Measurements from ENCODE around the gene UBE2E1.
A peak's percentile ranks its signal among the peaks of the same experiment; 100 is the strongest.

The UBE2E1 gene

DNA sequence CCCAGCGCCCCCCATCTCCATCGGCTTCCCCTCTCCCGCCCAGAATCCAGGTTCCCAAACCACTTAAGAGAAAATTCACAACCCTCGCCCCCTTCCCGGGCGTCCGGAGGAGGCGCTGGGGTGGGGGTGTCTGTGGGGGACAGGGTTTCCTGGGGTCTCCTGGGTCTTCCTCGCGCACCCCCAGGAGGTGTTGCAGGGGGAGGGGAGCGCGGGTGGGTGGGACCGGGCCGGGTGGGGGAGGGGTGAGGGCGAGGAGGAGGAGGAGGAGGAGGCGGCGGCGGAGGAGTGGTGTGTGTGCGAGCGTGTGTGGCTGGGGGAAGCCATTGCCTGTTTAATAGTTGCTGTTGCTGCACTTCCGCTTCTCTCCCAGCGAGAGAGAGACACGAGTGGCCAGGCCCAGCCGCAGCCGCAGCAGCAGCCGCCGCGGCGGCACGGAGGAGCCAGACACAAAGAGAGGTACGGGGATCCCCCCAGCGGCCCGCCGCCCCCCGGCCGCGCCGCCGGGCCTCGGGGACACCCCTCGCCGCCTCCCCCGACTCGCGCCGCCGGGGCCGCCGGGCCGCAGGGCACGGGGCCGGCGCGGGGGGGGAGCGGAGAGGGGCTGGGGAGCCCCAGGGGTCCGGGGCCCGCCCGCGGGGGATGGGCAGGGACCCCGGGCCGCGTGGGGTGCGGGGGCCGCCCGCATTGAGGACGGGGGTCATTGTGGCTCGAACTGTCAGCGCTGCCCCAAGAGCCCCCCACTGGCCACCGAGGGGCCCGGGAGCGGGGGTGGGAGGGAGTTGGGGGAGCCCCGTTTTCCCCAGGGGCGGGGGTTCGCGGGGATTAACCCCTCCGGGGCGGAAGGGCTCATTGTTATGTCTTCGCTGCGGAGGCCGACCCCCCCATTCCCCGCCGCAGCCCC, at the start of gene UBE2E1:
Gene UBE2E1 (plus strand): TSS at position 323 of the 901 bp plus-strand sequence. CDS start 1,315 bp downstream, outside the sequence.
- TF ChIP-seq, protein P1, sequence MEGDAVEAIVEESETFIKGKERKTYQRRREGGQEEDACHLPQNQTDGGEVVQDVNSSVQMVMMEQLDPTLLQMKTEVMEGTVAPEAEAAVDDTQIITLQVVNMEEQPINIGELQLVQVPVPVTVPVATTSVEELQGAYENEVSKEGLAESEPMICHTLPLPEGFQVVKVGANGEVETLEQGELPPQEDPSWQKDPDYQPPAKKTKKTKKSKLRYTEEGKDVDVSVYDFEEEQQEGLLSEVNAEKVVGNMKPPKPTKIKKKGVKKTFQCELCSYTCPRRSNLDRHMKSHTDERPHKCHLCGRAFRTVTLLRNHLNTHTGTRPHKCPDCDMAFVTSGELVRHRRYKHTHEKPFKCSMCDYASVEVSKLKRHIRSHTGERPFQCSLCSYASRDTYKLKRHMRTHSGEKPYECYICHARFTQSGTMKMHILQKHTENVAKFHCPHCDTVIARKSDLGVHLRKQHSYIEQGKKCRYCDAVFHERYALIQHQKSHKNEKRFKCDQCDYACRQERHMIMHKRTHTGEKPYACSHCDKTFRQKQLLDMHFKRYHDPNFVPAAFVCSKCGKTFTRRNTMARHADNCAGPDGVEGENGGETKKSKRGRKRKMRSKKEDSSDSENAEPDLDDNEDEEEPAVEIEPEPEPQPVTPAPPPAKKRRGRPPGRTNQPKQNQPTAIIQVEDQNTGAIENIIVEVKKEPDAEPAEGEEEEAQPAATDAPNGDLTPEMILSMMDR (IDR thresholded peaks at IDR 0.05), result no peak

DNA sequence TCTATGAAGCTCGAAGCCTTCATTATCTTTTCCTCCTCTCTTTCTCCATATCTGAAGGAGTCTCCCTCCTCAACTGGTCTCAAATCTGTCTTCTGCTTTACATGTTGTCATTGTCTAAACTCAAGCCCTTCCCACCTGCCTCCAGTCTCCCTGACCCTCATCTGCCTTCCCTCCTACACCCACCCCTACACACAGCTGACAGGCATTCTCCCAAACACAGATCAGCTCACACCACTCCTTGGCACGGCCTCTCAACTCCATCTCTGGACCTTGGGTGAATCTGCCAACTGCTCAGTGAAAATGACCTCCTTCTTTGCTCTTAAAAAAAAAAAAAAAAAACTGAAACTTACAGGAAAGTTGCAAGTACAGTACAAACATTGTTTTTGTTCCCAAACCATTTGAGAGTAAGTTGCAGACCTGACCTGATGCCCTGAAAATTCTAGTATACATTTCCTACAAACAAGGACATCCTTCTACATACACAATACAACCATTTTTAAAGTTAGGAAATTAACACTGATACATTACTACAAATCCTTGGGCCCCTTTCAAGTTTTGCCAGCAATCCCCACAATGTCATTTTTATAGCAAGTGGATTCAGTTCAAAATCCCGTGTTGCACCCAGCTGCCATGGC, 49.4 kb upstream of the UBE2E1 start:
- TF ChIP-seq, protein P1 (IDR thresholded peaks at IDR 0.05), result no peak

DNA sequence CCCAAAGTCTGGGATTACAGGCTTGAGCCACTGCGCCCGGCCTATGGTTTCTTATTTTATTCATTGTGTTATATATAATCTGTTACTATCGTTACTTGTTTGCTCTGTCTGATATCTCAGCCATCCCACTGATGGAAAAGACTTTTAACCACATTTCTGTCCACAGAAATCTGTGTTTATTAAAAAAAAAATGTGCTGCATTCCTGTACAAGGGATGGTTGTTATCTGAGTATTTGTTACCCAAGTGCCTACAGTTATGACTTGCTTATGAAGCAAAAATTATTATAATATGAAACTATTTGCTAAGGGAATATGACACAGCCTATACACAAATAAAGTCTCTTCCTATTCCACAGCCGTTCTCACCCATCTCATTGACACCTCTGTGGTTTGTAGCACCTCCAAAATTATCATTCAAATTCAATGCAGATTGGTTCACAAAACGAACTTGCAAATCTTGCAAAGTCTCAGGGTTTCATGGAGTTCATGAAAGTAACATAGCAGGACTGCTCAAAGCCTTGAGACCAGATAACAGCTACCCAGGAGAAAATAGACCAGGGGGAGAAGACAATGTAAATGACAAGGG, 47.4 kb upstream of the UBE2E1 start:
- TF ChIP-seq, protein P1 (IDR thresholded peaks at IDR 0.05), result no peak

DNA sequence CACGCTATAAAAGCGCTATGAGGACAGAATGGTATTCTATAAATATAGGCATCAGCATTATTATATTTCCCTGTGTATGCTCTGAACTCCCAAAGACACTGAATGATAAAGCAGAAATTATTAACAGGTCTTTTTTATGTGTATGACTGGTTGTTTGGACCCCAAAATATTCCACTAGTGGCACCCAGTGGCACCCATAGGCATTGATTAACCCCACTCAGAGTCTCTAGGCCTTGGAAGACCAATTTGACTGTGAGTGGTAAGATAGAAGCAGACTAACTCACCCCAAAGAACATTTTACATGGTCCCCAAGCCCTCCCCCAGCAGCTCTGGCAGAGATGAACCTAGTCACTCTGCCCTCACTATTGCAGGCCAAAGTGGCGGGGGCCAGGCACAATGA, 45.4 kb upstream of the UBE2E1 start:
- TF ChIP-seq, protein P1 (IDR thresholded peaks at IDR 0.05), result no peak

DNA sequence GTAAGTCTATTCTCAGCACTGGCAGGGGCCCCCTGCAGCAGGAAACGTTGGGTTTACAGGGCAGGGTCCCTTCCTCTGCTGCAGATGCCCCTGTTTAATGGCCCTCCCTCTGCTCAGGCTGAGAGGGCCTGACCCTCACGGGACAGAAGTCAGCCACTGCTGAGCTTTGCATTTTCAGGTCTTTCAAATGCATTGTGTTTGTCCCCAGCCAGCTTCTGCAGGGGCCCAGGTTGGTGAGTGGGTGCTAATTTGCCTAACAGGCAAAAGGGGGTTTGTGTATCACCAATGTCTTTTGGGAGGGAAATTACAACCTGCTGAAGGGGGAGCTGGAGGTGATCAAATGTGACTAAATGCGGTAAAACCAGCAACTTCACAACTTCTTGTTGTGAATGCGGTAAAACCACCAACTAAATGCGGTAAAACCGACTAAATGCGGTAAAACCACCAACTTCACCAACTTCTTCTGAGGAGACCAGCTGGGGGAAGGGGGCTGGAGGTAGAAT, 44.8 kb upstream of the UBE2E1 start:
- TF ChIP-seq, protein P1 (IDR thresholded peaks at IDR 0.05), result no peak

DNA sequence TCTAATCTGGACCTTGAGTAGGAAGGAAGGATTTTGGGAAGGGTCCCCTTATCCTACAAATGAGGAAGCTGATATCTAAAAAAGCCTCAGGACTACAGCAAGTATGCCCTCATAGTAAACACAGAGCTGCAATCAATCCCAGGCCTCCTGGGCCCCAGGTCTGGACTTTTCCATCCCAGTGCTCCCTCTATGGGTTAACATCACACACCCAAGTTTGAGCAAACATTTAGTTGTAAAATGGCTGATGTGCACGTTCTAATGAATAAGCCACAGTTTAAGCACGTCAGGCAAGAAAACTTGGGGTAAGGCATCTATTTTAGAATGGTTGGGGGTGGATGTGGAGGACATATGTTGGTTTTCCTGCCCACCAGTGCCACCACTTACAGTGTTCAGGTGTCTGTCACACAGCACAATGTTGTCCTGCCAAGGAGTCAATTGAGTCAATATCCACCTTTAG, 44.3 kb upstream of the UBE2E1 start:
- TF ChIP-seq, protein P1 (IDR thresholded peaks at IDR 0.05), result peak; percentile 32; the same call in 1 of the 2 replicates

DNA sequence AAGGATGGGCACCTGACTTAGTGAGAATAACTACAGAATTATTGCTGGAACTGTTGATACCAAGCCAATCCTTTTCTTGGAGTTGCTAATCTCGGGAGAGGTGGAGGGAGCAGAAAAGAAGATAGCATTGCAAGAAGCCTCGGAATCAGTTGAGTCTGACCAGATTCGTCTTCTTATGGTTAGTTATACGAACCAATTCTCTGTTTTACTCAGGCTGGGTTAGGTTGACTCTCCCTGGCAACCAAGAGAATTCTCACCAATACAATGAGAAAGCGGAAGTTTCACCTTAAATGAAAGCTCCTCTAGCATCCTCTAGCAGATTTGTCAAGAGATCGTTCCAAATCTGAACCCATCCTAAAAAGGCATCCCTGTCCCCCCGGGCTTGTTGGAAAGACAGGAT, 43.5 kb upstream of the UBE2E1 start:
- TF ChIP-seq, protein P1 (IDR thresholded peaks at IDR 0.05), result no peak
